Head of caudate nucleus (tissue), 42 donors: ENCODE measurements around the gene HMG20B.
A peak's percentile ranks its signal among the peaks of the same experiment; 100 is the strongest.

Experiments used
- DNase-seq, 42 donors: peaks; one replicate each; pipeline versions ENCODE4 v3.0.0 to v3.0.0-alpha.2; 2020 to 2021; ENCODE audit warnings: mixed read lengths in 7 of 42
- intact Hi-C: fragments of 100-400 bp; cut with DNase I; formaldehyde crosslinking; loops from one replicate; pipeline ENCODE4 v1.15.0; 2022

Gene HMG20B

GRCh38 chr19:3612330-3612729 is 39.6 kb downstream of the HMG20B start:
- DNase-seq, result no peak
- intact Hi-C loops, result no loop called here

- intact Hi-C loops, result no loop called here
- no peak for DNase-seq
Measured at GRCh38 chr19:3612901-3613741, 40.4 kb downstream of the HMG20B start.

- DNase-seq, result no peak
- intact Hi-C loops, result no loop called here
Measured at GRCh38 chr19:3613818-3614661, 41.3 kb downstream of the HMG20B start.

DNA sequence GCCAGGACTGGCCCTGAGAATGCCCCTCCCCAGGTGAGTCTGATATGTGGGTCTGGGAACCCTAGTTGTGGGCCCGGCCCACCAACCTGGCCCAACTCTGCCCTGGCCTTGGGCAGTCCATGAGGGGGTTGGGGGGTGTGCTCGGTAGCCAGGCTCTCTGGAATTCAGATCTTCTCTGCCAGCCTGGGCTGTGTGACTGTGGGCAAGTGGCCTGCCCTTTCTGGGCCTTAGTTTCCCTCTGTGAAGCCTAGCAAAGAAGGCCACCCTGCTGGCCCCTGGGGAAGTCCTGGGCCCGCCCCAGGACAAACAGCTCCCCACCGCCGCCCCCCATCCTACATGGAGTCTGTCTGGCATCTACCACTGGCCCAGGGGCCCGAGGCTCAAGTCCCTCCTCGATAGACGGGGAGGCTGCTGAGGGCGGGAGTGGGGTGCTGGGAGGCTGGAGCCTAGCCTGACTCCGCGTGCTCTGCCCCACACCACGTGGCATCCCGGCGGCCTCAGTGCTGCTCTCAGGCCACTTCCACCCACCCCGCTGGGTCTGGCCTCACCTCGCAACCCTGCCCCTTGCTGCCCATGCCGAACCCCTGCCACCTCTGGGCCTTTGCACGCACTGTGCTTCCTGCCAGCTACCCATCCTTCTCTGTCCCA is 42.2 kb downstream of the HMG20B start:
- no peak for DNase-seq
- intact Hi-C loops, result loop anchor here (5.0 kb wide), 1 partner anchor 68 kb away; no protein-coding TSS in a partner anchor

DNA sequence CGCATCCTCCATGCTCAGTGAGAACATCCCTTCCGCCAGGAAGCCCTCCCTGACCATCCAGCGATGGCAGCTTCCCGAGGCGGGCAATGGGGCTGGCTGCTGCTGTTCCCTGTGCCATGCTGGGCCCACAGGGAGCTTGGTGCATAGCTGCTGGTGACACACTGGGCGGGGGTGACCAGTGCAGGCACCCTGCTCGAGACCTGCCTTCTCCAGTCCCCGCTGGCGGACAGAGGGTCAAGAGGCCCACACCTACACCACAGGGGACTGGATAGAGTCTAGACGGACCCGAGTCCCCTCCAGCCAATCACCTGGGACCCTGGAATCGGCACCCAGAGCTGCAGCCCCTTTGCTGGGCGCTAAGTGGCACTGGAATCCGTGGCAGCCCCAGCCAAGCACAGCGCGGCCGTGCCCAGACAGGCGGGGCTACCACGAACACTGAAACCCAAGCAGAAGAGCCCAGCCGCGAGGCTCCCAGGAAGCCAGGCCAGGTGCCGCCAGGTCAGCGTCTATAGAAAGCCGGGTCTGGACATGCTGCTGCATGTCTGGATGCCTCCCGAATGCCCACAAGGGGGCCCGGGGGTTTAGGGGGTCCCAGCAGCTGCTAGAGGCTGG is 42.9 kb downstream of the HMG20B start:
- DNase-seq, result no peak
- intact Hi-C loops, result loop anchor here (5.0 kb wide), 1 partner anchor 68 kb away; no protein-coding TSS in a partner anchor

DNA sequence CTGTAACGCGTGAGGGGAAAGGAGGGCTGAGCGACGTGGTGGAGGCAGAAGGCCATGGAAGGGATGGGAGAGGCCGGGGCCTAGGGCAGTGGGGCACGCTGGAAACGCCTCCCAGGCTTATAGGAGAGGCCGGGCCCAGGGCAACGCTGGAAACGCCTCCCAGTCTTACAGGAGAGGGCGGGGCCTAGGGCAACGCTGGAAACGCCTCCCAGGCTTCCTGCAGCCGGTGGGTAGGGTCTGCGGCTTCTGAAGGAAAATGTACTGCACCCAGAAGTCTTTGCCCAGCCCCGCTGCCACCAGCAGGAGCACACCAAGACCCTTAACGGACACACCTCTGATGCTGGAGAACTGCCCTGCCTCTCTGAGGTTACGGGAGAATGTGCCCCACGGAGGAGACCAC is 44.7 kb downstream of the HMG20B start:
- no peak for DNase-seq
- intact Hi-C loops, result loop anchor here (5.0 kb wide), 1 partner anchor 70 kb away; no protein-coding TSS in a partner anchor

- intact Hi-C loops, result loop anchor here (5.0 kb wide), 1 partner anchor 71 kb away; no protein-coding TSS in a partner anchor
- peak in 41 of 42 donors; percentile 29 to 86 (median 63) for DNase-seq
Measured at GRCh38 chr19:3618144-3618810, 45.5 kb downstream of the HMG20B start.

DNA sequence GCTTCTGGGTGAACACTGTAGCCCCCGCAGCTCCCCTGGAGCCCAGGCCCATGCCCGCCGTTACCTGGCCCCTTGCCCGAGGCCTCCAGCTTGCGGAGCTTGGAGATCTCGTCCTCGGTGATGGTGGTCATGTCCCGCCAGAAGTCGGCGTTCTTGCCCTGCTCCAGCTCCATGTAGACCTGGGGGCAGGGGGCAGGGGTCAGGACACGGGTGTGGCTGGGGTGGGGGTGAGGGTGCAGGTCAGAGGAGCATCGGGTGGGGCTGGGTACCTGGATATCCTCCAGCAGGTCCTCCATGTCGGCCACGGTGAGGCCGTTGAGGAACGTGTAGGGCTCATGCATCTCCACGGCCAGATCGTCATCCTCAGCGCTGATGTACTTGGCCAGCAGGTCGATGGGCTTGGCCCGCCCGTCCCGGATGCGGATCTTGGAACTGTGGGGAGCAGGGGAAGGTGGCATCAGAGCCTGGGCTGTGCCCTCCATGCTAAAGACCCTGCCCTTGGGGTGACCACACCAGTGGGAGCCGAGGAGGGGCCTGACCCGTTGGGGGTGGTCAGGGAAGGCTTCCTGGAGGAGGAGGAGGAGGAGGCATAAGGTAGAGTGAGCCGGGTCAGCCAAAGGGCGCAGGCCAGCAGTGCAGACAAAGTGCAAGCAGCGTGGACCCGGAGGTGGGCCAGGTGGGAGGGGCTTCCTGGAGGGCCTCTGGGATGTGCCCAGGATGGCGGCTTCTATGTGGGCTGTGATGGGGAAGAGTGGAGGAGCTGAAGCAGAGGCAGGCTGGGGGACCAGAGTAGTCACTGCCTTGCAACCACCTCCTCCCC is 46.3 kb downstream of the HMG20B start:
- intact Hi-C loops, result loop anchor here (5.0 kb wide), 1 partner anchor 72 kb away; no protein-coding TSS in a partner anchor
- no peak for DNase-seq

DNA sequence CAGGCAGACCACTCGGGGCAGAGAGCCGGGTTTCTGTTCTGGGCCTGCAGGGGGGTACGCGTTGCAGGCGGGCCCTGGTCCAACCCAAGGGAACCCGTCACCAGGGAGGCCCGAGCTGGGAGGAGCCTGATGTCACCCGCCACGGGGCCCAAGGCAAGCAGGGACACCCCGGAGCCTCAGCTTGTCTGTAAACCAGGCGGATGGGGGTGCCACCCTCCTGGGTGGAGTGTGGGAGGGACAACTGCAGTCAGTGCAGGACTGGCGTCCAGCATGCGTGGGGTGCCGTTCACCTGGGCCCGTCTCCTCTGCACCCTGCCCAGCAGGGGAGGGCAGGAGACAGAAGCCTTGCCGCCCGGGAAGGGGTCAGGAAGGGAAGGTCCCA is 46.9 kb downstream of the HMG20B start:
- no peak for DNase-seq
- intact Hi-C loops, result loop anchor here (5.0 kb wide), 2 partner anchors 42 to 72 kb away; no protein-coding TSS in a partner anchor

GRCh38 chr19:3620145-3620816 is 47.5 kb downstream of the HMG20B start:
- peak in 1 of 42 donors; percentile 2 for DNase-seq
- intact Hi-C loops, result loop anchor here (5.0 kb wide), 1 partner anchor 43 kb away; no protein-coding TSS in a partner anchor

DNA sequence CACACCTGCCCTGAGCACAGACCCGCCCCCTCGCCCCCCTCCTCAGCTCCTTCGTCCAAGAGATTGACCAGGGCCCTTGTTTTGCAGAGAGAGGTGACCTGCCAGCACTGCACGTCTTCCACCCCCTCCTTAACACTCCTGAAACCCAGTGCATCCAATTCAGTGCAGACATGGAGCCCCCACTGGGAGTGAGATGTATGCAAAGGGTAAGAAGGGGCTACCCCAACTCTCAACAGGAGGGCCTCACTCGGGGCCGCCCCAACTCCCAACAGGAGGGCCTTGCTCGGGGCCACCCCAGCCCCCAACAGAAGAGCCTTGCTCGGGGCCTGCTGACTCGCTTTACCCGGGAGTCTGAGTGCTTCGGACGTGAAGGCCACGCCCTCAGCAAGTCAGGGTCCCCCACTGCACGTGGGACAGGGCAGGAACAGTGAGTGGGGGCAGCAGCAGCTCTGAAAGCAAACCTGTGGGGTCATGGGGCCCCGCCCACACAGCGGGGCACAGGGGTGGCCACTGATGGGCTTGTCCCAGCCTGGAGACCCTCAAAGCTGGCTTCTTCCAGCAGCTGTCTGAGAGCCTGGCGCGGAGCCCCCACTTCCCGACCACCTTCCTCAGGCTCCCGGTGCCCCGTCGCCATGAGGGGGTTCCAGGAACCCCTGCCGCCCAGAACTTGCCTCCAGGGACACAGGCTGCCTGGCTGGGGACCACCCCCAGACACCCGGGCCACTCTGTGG is 48.2 kb downstream of the HMG20B start:
- intact Hi-C loops, result loop anchor here (5.0 kb wide), 1 partner anchor 44 kb away; no protein-coding TSS in a partner anchor

GRCh38 chr19:3621689-3622088 is 48.9 kb downstream of the HMG20B start:
- intact Hi-C loops, result loop anchor here (5.0 kb wide), 1 partner anchor 44 kb away; no protein-coding TSS in a partner anchor
- DNase-seq, result no peak

More for the DNA sequence above, 48.2 kb downstream of the HMG20B start:
- peak in 1 of 42 donors; percentile 2 for DNase-seq

DNA sequence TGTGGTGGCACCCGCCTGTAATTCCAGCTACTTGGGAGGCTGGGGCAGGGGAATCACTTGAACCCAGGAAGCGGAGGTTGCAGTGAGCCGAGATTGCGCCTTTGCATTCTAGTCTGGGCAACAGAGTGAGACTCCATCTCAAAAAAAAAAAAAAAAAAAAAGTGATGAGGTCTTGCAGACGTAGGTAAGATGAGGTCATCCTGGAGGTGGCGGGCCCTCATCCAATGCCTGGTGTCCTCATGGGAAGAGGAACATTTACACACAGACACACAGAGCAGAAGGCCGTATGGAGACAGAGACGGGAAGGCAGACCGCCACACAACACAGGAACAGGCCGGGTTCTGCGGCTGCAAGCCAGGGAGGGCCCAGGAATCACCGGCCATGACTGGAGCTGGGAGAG is 49.5 kb downstream of the HMG20B start:
- intact Hi-C loops, result loop anchor here (5.0 kb wide), 1 partner anchor 45 kb away; no protein-coding TSS in a partner anchor
- no peak for DNase-seq

- no peak for DNase-seq
- intact Hi-C loops, result loop anchor here (5.0 kb wide), 1 partner anchor 46 kb away; no protein-coding TSS in a partner anchor
Measured at GRCh38 chr19:3623716-3624115, 51.0 kb downstream of the HMG20B start.

- peak in 1 of 42 donors; percentile 54 for DNase-seq
- intact Hi-C loops, result no loop called here
Measured at GRCh38 chr19:3625996-3626472, 53.3 kb downstream of the HMG20B start.
